A549 (cell line): ENCODE measurements around the gene FBXO21. TPM values are rescaled to one million over a fixed set of nuclear protein-coding genes. Genes with fewer than 3 reads are reported as not detected.
"Not testable (repeated sequence)": the region's sequence is repeated elsewhere in the genome, so short reads cannot be mapped to it uniquely, and the experiment has no call there.

ENCODE experiments used
- ATAC-seq, 2 experiments: fragments of 200-7000 bp in 1 of 2; fragments of >200 bp in 1 of 2; cut with Nextera tagmentation in 1 of 2; cut with Tn5 transposase in 1 of 2; 3 replicates each; pipeline versions ENCODE4 v1.8.0 to v1.9.1; 2018 to 2020; ENCODE audit warnings: mild to moderate bottlenecking in 1 of 2, moderate library complexity in 1 of 2
- CTCF ChIA-PET: fragments of 300-600 bp; sonication (Branson Sonifier 250); formaldehyde crosslinking; extraction: SDS; loops from one replicate; lab custom pipeline; 2021; ENCODE audit warnings: antibody characterized with exemption, inconsistent platforms; lab: Yijun Ruan, JAX
- POLR2A ChIA-PET: fragments of 350-600 bp; formaldehyde crosslinking; extraction: SDS; loops from one replicate; lab custom pipeline; 2021; ENCODE audit warnings: antibody characterized with exemption, inconsistent platforms; lab: Yijun Ruan, JAX
- DNase-seq, 2 experiments: peaks; one replicate each; pipeline versions ENCODE4 v3.0.0 to v3.0.0-alpha.2; 2011 to 2016; ENCODE audit warnings: low read depth in 1 of 2, low spot score in 1 of 2
- FAIRE-seq: peaks from 2 replicates; lab custom pipeline; 2011; peaks lifted over from hg19 to GRCh38; lab: Jason Lieb, UNC
- H3K27ac ChIP-seq, 2 experiments: fragments of >200 bp; sonication (Bioruptor Twin); formaldehyde crosslinking; 3 replicates each; pipeline ENCODE4 v1.5.1; 2016 to 2017
- H3K4me1 ChIP-seq: fragments of >200 bp; sonication (Bioruptor Twin); formaldehyde crosslinking; 3 replicates; pipeline ENCODE4 v1.6.1; 2016
- H3K4me2 ChIP-seq: fragments of >200 bp; sonication (Bioruptor Twin); formaldehyde crosslinking; 3 replicates; pipeline ENCODE4 v1.6.1; 2016
- H3K4me3 ChIP-seq: fragments of >200 bp; sonication (Bioruptor Twin); formaldehyde crosslinking; 3 replicates; pipeline ENCODE4 v1.5.1; 2016
- H3K9me3 ChIP-seq: fragments of >200 bp; sonication (Bioruptor Twin); formaldehyde crosslinking; 3 replicates; pipeline ENCODE4 v1.6.1; 2016
- ATOH8 ChIP-seq: fragments of 250-450 bp; sonication (Bioruptor Pico); IDR thresholded peaks from 2 replicates; pipeline ENCODE4 v1.5.0; 2020; ENCODE audit warnings: low read depth, mild to moderate bottlenecking, moderate library complexity
- FOXS1 ChIP-seq: fragments of 250-450 bp; sonication (Bioruptor Pico); IDR thresholded peaks from 2 replicates; pipeline ENCODE4 v1.5.0; 2020; ENCODE audit warnings: mild to moderate bottlenecking, moderate library complexity
- GATA3 ChIP-seq: IDR thresholded peaks from 2 replicates; pipeline ENCODE4 v1.6.1; 2012; ENCODE audit warnings: borderline replicate concordance
- JUNB ChIP-seq: fragments of >200 bp; sonication (Bioruptor Twin); formaldehyde crosslinking; IDR thresholded peaks from 2 replicates; pipeline ENCODE4 v1.6.1; 2016
- MAZ ChIP-seq: fragments of 150-350 bp; IDR thresholded peaks from 2 replicates; pipeline ENCODE4 v1.6.1; 2014; ENCODE audit warnings: antibody characterized with exemption, low read depth, low read length, borderline replicate concordance
- MYC ChIP-seq: IDR thresholded peaks from 2 replicates; pipeline ENCODE4 v1.6.1; 2012; ENCODE audit warnings: mild to moderate bottlenecking, inconsistent platforms, low read length, improper control_type of control experiment, borderline replicate concordance
- NR3C1 ChIP-seq: fragments of >200 bp; sonication (Bioruptor Twin); formaldehyde crosslinking; IDR thresholded peaks from 3 replicates; pipeline ENCODE4 v1.6.1; 2017
- POLR2A ChIP-seq: IDR thresholded peaks from 2 replicates; pipeline ENCODE4 v1.6.1; 2012; ENCODE audit warnings: mild to moderate bottlenecking, low read length
- REST ChIP-seq: fragments of 200-600 bp; sonication (generic); IDR thresholded peaks from 2 replicates; pipeline ENCODE4 v1.6.1; 2016; ENCODE audit warnings: antibody characterized with exemption, mild to moderate bottlenecking, moderate library complexity
- TP53 ChIP-seq: fragments of 250-450 bp; sonication (Bioruptor Pico); IDR thresholded peaks from 2 replicates; pipeline ENCODE4 v1.5.0; 2021; ENCODE audit warnings: mild to moderate bottlenecking, moderate library complexity
- USF2 ChIP-seq: fragments of 450-650 bp; IDR thresholded peaks from 2 replicates; pipeline ENCODE4 v1.6.1; 2014; ENCODE audit warnings: antibody characterized with exemption
- ZC3H11A ChIP-seq: fragments of 450-650 bp; IDR thresholded peaks from 2 replicates; pipeline ENCODE4 v1.6.1; 2014; ENCODE audit warnings: antibody characterized with exemption, mild to moderate bottlenecking
- ZNF302 ChIP-seq: fragments of 250-450 bp; sonication (Bioruptor Pico); IDR thresholded peaks from 2 replicates; pipeline ENCODE4 v1.9.0; 2021; ENCODE audit warnings: inconsistent platforms, mild to moderate bottlenecking, moderate library complexity
- WGBS: methylation state at CpG from one replicate; pipeline ENCODE4 v1.1.6; 2017; ENCODE audit errors: missing lambda C conversion rate; 5-methylcytosine and 5-hydroxymethylcytosine counted together
- polyA plus RNA-seq, 4 experiments: library from polyadenylated mRNA; depleted of rRNA in 3 of 4; stranded (reverse); fragments of >200 nt; fragmentation: RNase III in 1 of 4; extraction: RNeasy Plus Mini Kit Qiagen cat#74134 plus additional on column Dnase treatment in 1 of 4; gene quantifications; 2 replicates in 3 of 4; 3 replicates in 1 of 4; pipeline ENCODE4 v1.2.3, GENCODE V29; 2011 to 2017

The FBXO21 gene
- polyA plus RNA-seq, 2 of the 4 experiments (the other 2 are of a cell fraction), result 33.2 to 62.4 TPM

GRCh38 chr12:117220947-117221346, 30.7 kb upstream of the FBXO21 start:
- H3K4me2 ChIP-seq, H3K27ac ChIP-seq, H3K4me1 ChIP-seq, H3K4me3 ChIP-seq, ATAC-seq, FAIRE-seq, DNase-seq, POLR2A ChIA-PET, H3K9me3 ChIP-seq: not testable (repeated sequence)
- CTCF ChIA-PET, result interaction anchor here (0.9 to 16.3 kb wide), 10 partner anchors 10 to 630 kb away, joined by 3 to 287 read pairs (median 6); no protein-coding TSS in a partner anchor
- TF ChIP-seq ZC3H11A, result peak; percentile 64
- WGBS, result 34% methylated on average over 5 of the region's 5 CpGs

- FAIRE-seq, result no peak
- CTCF ChIA-PET, result interaction anchor here (0.8 to 16.3 kb wide), 5 partner anchors 7 to 633 kb away, joined by 3 to 287 read pairs (median 3); no protein-coding TSS in a partner anchor
- WGBS, result 39% methylated on average over 7 of the region's 7 CpGs
These were observed 27.9 kb upstream of the FBXO21 start for GRCh38 chr12:117218149-117218548.

GRCh38 chr12:117216686-117217085, 26.4 kb upstream of the FBXO21 start:
- ChIA-PET POLR2A (no interaction called here), CTCF (interaction anchor here (1.3 to 16.3 kb wide), 4 partner anchors 9 to 634 kb away, joined by 3 to 287 read pairs (median 6); no protein-coding TSS in a partner anchor)
- TF ChIP-seq JUNB (no peak), TP53 (CRISPR knock-in tag) (no peak)
- H3K27ac ChIP-seq, result no peak overlapping the region
- H3K4me2 ChIP-seq, result no peak overlapping the region
- no peak for DNase-seq
- H3K4me3 ChIP-seq, result no peak overlapping the region
- no peak for FAIRE-seq
- H3K9me3 ChIP-seq, result no peaks in the 10 kb centered on the region
- ATAC-seq, result no peak
- H3K4me1 ChIP-seq, result 0 out of 3 replicates have a peak, but pooled peaks cover 5% of the 10 kb centered on the region
- 54% methylated on average over 5 of the region's 5 CpGs for WGBS

More at GRCh38 chr12:117218149-117218548, 27.9 kb upstream of the FBXO21 start:
- Histone ChIP-seq H3K4me3 (no peak overlapping the region), H3K4me2 (no peak overlapping the region), H3K4me1 (0 out of 3 replicates have a peak, but pooled peaks cover 3% of the 10 kb centered on the region), H3K9me3 (no peaks in the 10 kb centered on the region), H3K27ac (no peak overlapping the region)
- DNase-seq, result no peak
- ATAC-seq, result no peak
- POLR2A ChIA-PET, result no interaction called here
- TF ChIP-seq USF2 (no peak), REST (no peak), MAZ (no peak), ZNF302 (CRISPR knock-in tag) (no peak), FOXS1 (CRISPR knock-in tag) (no peak), MYC (no peak), ATOH8 (CRISPR knock-in tag) (no peak), GATA3 (no peak), NR3C1 (no peak)

- H3K4me3 ChIP-seq, result no peak overlapping the region
- no peak for DNase-seq
- H3K4me2 ChIP-seq, result no peak overlapping the region
- TF ChIP-seq MAZ, result no peak
- no peak for TF ChIP-seq POLR2A
- 0 out of 3 replicates have a peak, but pooled peaks cover 5% of the 10 kb centered on the region for H3K4me1 ChIP-seq
- H3K9me3 ChIP-seq, result no peaks in the 10 kb centered on the region
- POLR2A ChIA-PET, result no interaction called here
- ATAC-seq, result no peak
- CTCF ChIA-PET, result interaction anchor here (1.6 to 16.3 kb wide), 4 partner anchors 19 to 636 kb away, joined by 5 to 287 read pairs (median 24); no protein-coding TSS in a partner anchor
- FAIRE-seq, result no peak
- no peak overlapping the region for H3K27ac ChIP-seq
- 54% methylated on average over 10 of the region's 10 CpGs for WGBS
These were observed 24.5 kb upstream of the FBXO21 start for GRCh38 chr12:117214797-117215196.
